Motor neuron (in vitro differentiated cells): ENCODE measurements around the gene UPK1B. TPM values are rescaled to one million over a fixed set of nuclear protein-coding genes. Genes with fewer than 3 reads are reported as not detected.
"Not testable (repeated sequence)": the region's sequence is repeated elsewhere in the genome, so short reads cannot be mapped to it uniquely, and the experiment has no call there.

Experiments
- ATAC-seq, 8 experiments: fragments of 200-7000 bp; cut with Tn5 transposase; replicated peaks in 6 of 8; 2 replicates each; pipeline ENCODE4 v1.8.0; 2021; ENCODE audit warnings: mild to moderate bottlenecking in 8 of 8, moderate library complexity in 8 of 8
- H3K27ac ChIP-seq, 2 donors: fragments of 250-450 bp; sonication (Bioruptor Pico); 2 replicates each; pipeline ENCODE4 v1.9.0; 2021; ENCODE audit warnings: antibody characterized with exemption in 2 of 2, mild to moderate bottlenecking in 2 of 2, moderate library complexity in 1 of 2
- H3K4me1 ChIP-seq, 2 donors: fragments of 250-450 bp; sonication (Bioruptor Pico); replicated peaks in 1 of 2; 2 replicates each; pipeline ENCODE4 v1.6.1; 2021; ENCODE audit warnings: antibody characterized with exemption in 2 of 2, mild to moderate bottlenecking in 2 of 2, moderate library complexity in 1 of 2
- H3K4me3 ChIP-seq, 5 donors: fragments of 250-450 bp; sonication (Bioruptor Pico); 2 replicates each; pipeline ENCODE4 v1.9.0; 2021; ENCODE audit warnings: antibody characterized with exemption in 5 of 5, mild to moderate bottlenecking in 5 of 5, moderate library complexity in 4 of 5
- WGBS, 10 experiments: fragments of 450-650 bp; shearing (Covaris generic); methylation state at CpG; one replicate each; pipeline ENCODE4 v1.0.0; 2022; 5-methylcytosine and 5-hydroxymethylcytosine counted together
- in situ Hi-C, 9 experiments: fragments of 400-800 bp; cut with MboI; loops; one replicate each; pipeline ENCODE4 v1.15.0; 2021; ENCODE audit warnings: low sequenced_read_pairs in 9 of 9, low pct_unique_long_range_greater_than_20kb in 2 of 9; ENCODE audit not compliant: unreplicated experiment in 9 of 9
- total RNA-seq, 8 experiments: library from RNA; unstranded; fragments of 300-600 nt; gene quantifications; 2 replicates each; pipeline versions ENCODE4 v1.2.3 to v1.2.4, GENCODE V29; 2022

The UPK1B gene
- under 1 TPM in 6 of 8 experiments, not detected in 2; 0.15 to 0.43 (median 0.34) TPM for total RNA-seq

- Histone ChIP-seq H3K4me1 (no peaks in the 10 kb centered on the region), H3K4me3 (no peak within 1 kb of the TSS), H3K27ac (no peak within 1 kb of the TSS)
- WGBS, 10 experiments: 17 to 59% (median 40%) methylated on average over 3 to 8 of the region's 13 CpGs; no CpG with 5 or more reads in 4 of the 10 experiments
- in situ Hi-C loops: no loop called here
- ATAC-seq: no peak
These were observed at the start of gene UPK1B for GRCh38 chr3:119173325-119173724. UPK1B (plus strand) TSS chr3:119173598; CDS start chr3:119186742, 13,144 bp downstream.

- H3K27ac ChIP-seq: no peak overlapping the region
- in situ Hi-C loops: loop anchor here in 1 of 9 experiments (25.0 kb wide), 1 partner anchor 562 kb away; the partner anchor contains the start of gene COX17
These were observed 48.1 kb upstream of the UPK1B start for GRCh38 chr3:119125342-119125741.

GRCh38 chr3:119125742-119126504, 47.5 kb upstream of the UPK1B start:
- WGBS, 10 experiments: 27 to 79% (median 69%) methylated on average over 2 to 10 of the region's 17 CpGs; no CpG with 5 or more reads in 5 of the 10 experiments
- Histone ChIP-seq H3K4me1 (no peaks in the 10 kb centered on the region), H3K27ac (no peak overlapping the region), H3K4me3 (no peak overlapping the region)
- peak in 2 of 8 experiments; percentile 70 to 81 for ATAC-seq
- in situ Hi-C loops: loop anchor here in 1 of 9 experiments (25.0 kb wide), 1 partner anchor 561 kb away; the partner anchor contains the start of gene COX17

More at GRCh38 chr3:119125342-119125741, 48.1 kb upstream of the UPK1B start:
- Histone ChIP-seq H3K4me3 (no peak overlapping the region), H3K4me1 (no peaks in the 10 kb centered on the region)
- WGBS, 10 experiments: 20 to 100% (median 80%) methylated on average over 1 to 8 of the region's 10 CpGs; no CpG with 5 or more reads in 3 of the 10 experiments
- peak in 2 of 8 experiments; percentile 71 to 78 for ATAC-seq

DNA sequence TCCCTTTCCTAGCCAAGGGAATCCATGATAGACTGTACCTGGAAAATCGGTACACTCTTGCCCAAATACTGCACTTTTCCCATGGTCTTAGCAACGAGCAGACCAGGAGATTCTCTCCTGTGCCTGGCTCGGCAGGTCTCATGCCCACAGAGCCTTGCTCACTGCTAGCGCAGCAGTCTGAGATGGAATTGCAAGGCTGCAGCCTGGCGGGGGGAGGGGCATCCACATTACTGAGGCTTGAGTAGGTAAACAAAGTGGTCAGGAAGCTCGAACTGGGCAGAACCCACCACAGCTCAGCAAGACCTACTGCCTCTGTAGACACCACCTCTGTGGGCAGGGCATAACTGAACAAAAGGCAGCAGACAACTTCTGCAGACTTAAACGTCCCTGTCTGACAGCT, 43.1 kb upstream of the UPK1B start:
- in situ Hi-C loops: loop anchor here in 1 of 9 experiments (25.0 kb wide), 1 partner anchor 557 kb away; the partner anchor contains the start of gene COX17
- not testable (repeated sequence) for H3K27ac ChIP-seq, H3K4me1 ChIP-seq, H3K4me3 ChIP-seq, ATAC-seq
- WGBS, 10 experiments: 24 to 83% (median 75%) methylated on average over 1 to 2 of the region's 7 CpGs; no CpG with 5 or more reads in 7 of the 10 experiments

- not testable (repeated sequence) for H3K27ac ChIP-seq, H3K4me3 ChIP-seq, H3K4me1 ChIP-seq, ATAC-seq
- in situ Hi-C loops: loop anchor here in 1 of 9 experiments (25.0 kb wide), 1 partner anchor 555 kb away; the partner anchor contains the start of gene COX17
- WGBS, 10 experiments: 60 to 100% (median 90%) methylated on average over 1 to 4 of the region's 4 CpGs; no CpG with 5 or more reads in 2 of the 10 experiments
These were observed 41.1 kb upstream of the UPK1B start for GRCh38 chr3:119132291-119132690.

GRCh38 chr3:119139360-119139759, 34.0 kb upstream of the UPK1B start:
- H3K27ac ChIP-seq, H3K4me1 ChIP-seq, H3K4me3 ChIP-seq, ATAC-seq: not testable (repeated sequence)
- in situ Hi-C loops: loop anchor here in 1 of 9 experiments (25.0 kb wide), 1 partner anchor 548 kb away; the partner anchor contains the start of gene COX17
- WGBS, 10 experiments: 4 to 100% (median 57%) methylated on average over 1 to 4 of the region's 4 CpGs; no CpG with 5 or more reads in 3 of the 10 experiments

- no peaks in the 10 kb centered on the region for H3K4me1 ChIP-seq
- ATAC-seq: no peak
- no peak overlapping the region for H3K27ac ChIP-seq
- in situ Hi-C loops: loop anchor here in 1 of 9 experiments (25.0 kb wide), 1 partner anchor 547 kb away; the partner anchor contains the start of gene COX17
- WGBS, 10 experiments: 28 to 100% (median 86%) methylated on average over 2 to 4 of the region's 5 CpGs; no CpG with 5 or more reads in 2 of the 10 experiments
- H3K4me3 ChIP-seq: no peak overlapping the region
These were observed 32.9 kb upstream of the UPK1B start for GRCh38 chr3:119140466-119140865.

GRCh38 chr3:119145128-119145499, 28.3 kb upstream of the UPK1B start:
- in situ Hi-C loops: loop anchor here in 1 of 9 experiments (25.0 kb wide), 1 partner anchor 542 kb away; the partner anchor contains the start of gene COX17

DNA sequence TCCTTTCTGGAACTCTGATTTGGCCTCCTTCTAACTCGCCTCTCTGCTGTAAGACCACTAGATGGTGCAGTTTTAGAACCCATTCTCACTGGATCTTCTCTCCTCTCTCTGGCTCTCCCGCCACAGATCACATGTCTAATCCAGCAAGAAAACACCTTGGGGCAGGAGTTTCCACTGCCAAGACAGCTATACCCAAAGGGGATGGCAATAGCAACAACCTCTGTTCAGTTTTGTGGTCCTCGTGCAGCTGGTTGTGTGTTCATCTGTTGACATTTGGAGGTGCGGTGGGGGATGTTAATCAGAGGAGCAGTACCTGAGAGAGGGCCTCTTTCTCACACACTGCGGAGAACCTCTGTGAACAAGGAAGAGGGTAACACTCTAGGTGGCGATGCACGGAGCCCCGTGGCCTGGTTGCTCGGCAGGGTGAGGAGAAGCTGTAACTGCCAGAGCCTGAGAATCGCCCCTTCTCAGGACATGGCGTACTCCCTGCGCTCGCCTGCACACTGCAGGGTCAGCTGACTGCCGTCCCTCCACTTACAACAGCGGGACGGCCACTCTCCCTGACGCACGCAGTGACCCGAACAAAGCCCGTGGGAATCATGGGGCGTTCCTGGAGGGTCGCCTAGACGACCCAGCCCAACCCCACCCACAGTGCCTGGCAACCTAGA, 27.8 kb upstream of the UPK1B start, which contains the start of gene TEX55:
Gene TEX55 (plus strand): TSS at position 666 of the 668 bp plus-strand sequence. CDS start 25 bp downstream, outside the sequence.
- Histone ChIP-seq H3K27ac (no peak within 1 kb of the TSS), H3K4me3 (no peak within 1 kb of the TSS), H3K4me1 (no peaks in the 10 kb centered on the region)
- 0 to 90% (median 60%) methylated on average over 1 to 6 of the region's 23 CpGs; no CpG with 5 or more reads in 4 of the 10 experiments for WGBS, 10 experiments
- peak in 3 of 8 experiments; percentile 96 to 99 (median 98) for ATAC-seq
- in situ Hi-C loops: loop anchor here in 1 of 9 experiments (25.0 kb wide), 1 partner anchor 542 kb away; the partner anchor contains the start of gene COX17

More at GRCh38 chr3:119145128-119145499, 28.3 kb upstream of the UPK1B start:
- H3K4me1 ChIP-seq: no peaks in the 10 kb centered on the region
- ATAC-seq: peak in 3 of 8 experiments; percentile 25 to 48 (median 47)
- no peak overlapping the region for H3K27ac ChIP-seq
- no peak overlapping the region for H3K4me3 ChIP-seq

GRCh38 chr3:119146578-119147375, 26.6 kb upstream of the UPK1B start:
- in situ Hi-C loops: loop anchor here in 1 of 9 experiments (25.0 kb wide), 1 partner anchor 541 kb away; the partner anchor contains the start of gene COX17
- 55 to 95% (median 85%) methylated on average over 1 to 12 of the region's 15 CpGs; no CpG with 5 or more reads in 2 of the 10 experiments for WGBS, 10 experiments
- Histone ChIP-seq H3K4me1 (no peaks in the 10 kb centered on the region), H3K4me3 (no peak overlapping the region), H3K27ac (no peak overlapping the region)
- ATAC-seq: no peak

GRCh38 chr3:119147494-119147893, 25.9 kb upstream of the UPK1B start:
- no peak overlapping the region for H3K4me3 ChIP-seq
- no peaks in the 10 kb centered on the region for H3K4me1 ChIP-seq
- no peak for ATAC-seq
- H3K27ac ChIP-seq: no peak overlapping the region
- in situ Hi-C loops: loop anchor here in 1 of 9 experiments (25.0 kb wide), 1 partner anchor 540 kb away; the partner anchor contains the start of gene COX17
- WGBS, 10 experiments: 0 to 50% (median 42%) methylated on average over 1 to 2 of the region's 2 CpGs; no CpG with 5 or more reads in 2 of the 10 experiments
